Thyroid gland (tissue), 4 donors: ENCODE data around the gene KLHDC4. TPM values are rescaled to one million over a fixed set of nuclear protein-coding genes. Genes with fewer than 3 reads are reported as not detected.

Experiments used
- DNase-seq, 2 donors: peaks; one replicate each; pipeline ENCODE4 v3.0.0-alpha.2; 2019
- H3K27ac ChIP-seq, 3 donors: fragments of 200-600 bp; sonication (generic); 1 replicate in 2 of 3; 2 replicates in 1 of 3; pipeline ENCODE4 v1.5.1; 2016 to 2019; ENCODE audit warnings: mild to moderate bottlenecking in 1 of 3, moderate library complexity in 1 of 3
- H3K27me3 ChIP-seq: fragments of 200-600 bp; sonication (generic); one replicate; pipeline ENCODE4 v1.5.1; 2019
- H3K36me3 ChIP-seq, 2 donors: fragments of 200-600 bp; sonication (generic); one replicate each; pipeline ENCODE4 v1.5.1; 2016 to 2019
- H3K4me1 ChIP-seq, 2 donors: fragments of 200-600 bp; sonication (generic); one replicate each; pipeline ENCODE4 v1.5.1; 2017 to 2019
- H3K4me3 ChIP-seq, 3 donors: fragments of 200-600 bp; sonication (generic); replicated peaks in 1 of 3; 1 replicate in 2 of 3; 2 replicates in 1 of 3; pipeline ENCODE4 v1.5.1; 2016; ENCODE audit warnings: mild to moderate bottlenecking in 1 of 3
- H3K9me3 ChIP-seq: fragments of 200-600 bp; sonication (generic); one replicate; pipeline ENCODE4 v1.5.1; 2017
- POLR2A ChIP-seq, 2 donors: fragments of 450-650 bp; IDR thresholded peaks; one replicate each; pipeline ENCODE4 v1.6.1; 2017; ENCODE audit warnings: antibody characterized with exemption in 2 of 2, mild to moderate bottlenecking in 2 of 2, moderate library complexity in 1 of 2
- WGBS, 2 donors: methylation state at CpG; one replicate each; pipeline ENCODE4 v1.1.5; 2017; 5-methylcytosine and 5-hydroxymethylcytosine counted together
- intact Hi-C: fragments of 100-400 bp; cut with DNase I; formaldehyde crosslinking; loops from one replicate; pipeline ENCODE4 v1.15.1; 2023
- total RNA-seq, 4 donors: library from RNA; depleted of rRNA; stranded (reverse); fragments of >200 nt; gene quantifications; one replicate each; pipeline ENCODE4 v1.2.3, GENCODE V29; 2016
- TF ChIP-seq, protein P1 (sequence below), 6 experiments: fragments of 200-600 bp in 3 of 6; fragments of 450-650 bp in 3 of 6; sonication (generic) in 3 of 6; IDR thresholded peaks; one replicate each; pipeline ENCODE4 v1.5.1; 2016 to 2019; ENCODE audit warnings: antibody characterized with exemption in 6 of 6, mild to moderate bottlenecking in 2 of 6, inconsistent platforms in 1 of 6, moderate library complexity in 1 of 6

Gene KLHDC4
- total RNA-seq, 4 donors from 2014 or later, result 19.9 to 40.9 (median 30.3) TPM

DNA sequence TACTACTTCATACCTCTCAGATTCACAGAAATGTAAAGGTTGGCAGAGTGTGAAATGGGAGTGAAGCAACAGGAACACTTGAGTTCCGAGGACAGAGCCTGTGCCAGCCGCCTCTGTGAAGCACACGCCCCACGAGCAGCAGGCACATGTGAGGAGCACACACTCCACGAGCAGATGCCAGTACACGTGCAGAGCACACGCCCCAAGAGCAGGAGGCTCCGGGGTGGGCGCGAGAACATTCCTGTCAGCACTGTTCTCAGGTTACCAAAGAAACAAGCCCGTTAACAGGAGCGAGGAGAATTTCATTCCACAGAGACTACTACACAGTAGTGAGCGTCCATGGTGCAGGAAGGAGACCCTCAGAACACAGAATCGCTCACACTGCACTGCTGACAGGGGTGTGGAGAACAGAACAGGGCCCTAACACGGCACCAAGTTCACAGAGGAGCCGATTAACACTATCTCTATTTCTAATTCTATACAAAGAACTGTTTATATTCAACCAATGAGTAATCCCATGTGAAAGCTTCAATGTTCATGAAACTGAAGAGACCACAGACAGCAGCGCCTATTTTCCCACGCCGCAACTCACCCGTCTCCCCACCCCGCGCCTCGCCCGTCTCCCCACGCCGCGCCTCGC lies 40.1 kb downstream of the KLHDC4 start:
- peaks cover 5 to 19% of the 10 kb centered on the region in 2 donors for H3K4me1 ChIP-seq
- no peak overlapping the region for H3K4me3 ChIP-seq
- no peaks in the 10 kb centered on the region for H3K27me3 ChIP-seq
- intact Hi-C loops, result no loop called here
- no peaks in the 10 kb centered on the region for H3K9me3 ChIP-seq
- 77 to 81% methylated on average over 28 of the region's 28 CpGs for WGBS, 2 donors
- TF ChIP-seq, protein P1, sequence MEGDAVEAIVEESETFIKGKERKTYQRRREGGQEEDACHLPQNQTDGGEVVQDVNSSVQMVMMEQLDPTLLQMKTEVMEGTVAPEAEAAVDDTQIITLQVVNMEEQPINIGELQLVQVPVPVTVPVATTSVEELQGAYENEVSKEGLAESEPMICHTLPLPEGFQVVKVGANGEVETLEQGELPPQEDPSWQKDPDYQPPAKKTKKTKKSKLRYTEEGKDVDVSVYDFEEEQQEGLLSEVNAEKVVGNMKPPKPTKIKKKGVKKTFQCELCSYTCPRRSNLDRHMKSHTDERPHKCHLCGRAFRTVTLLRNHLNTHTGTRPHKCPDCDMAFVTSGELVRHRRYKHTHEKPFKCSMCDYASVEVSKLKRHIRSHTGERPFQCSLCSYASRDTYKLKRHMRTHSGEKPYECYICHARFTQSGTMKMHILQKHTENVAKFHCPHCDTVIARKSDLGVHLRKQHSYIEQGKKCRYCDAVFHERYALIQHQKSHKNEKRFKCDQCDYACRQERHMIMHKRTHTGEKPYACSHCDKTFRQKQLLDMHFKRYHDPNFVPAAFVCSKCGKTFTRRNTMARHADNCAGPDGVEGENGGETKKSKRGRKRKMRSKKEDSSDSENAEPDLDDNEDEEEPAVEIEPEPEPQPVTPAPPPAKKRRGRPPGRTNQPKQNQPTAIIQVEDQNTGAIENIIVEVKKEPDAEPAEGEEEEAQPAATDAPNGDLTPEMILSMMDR (IDR thresholded peaks at IDR 0.05), result no peak
- TF ChIP-seq POLR2A (IDR thresholded peaks at IDR 0.05), result no peak
- H3K27ac ChIP-seq, result no peak overlapping the region
- DNase-seq, result peak; percentile 55 to 56
- peaks cover 0 to 5% of the 10 kb centered on the region in 2 donors for H3K36me3 ChIP-seq

DNA sequence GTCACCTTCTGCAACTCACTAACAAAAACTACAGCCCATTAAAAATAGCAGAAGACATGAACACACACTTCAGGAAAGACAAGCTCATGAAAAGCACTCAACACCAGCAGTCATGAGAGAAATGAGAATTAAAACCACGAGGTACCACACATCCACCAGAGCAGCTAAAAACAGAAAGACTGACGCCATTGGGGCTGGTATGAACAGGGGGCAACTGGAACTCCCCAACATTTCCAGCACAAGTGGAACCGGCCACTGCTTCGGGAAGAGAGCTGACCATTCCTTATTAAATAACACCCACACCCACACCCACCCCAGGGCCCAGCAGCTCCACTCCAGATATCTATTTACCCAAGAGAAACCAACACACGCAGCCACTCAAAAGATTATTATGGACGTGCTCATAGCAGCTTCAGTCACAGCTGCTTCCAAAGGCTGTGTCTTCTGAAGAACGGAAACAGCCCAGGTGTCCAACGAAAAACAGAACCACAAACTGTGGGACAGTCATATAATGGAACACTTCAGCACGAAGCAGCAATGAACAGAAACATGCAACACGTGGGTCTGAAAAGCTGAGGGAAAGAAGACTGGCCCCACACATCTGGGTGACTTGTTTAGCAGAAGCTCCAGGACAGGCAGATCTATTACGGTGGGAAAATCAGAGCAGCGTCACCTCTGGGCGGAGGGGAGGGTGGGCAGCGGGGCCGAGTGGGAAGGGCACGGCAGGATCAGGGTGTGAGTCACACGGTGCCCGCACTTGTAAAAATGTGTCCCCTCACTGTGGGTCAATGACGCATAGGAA lies 41.1 kb downstream of the KLHDC4 start:
- H3K36me3 ChIP-seq, result peaks cover 2 to 4% of the 10 kb centered on the region in 2 donors
- no peak overlapping the region for H3K27ac ChIP-seq

GRCh38 chr16:87723226-87723623 lies 42.6 kb downstream of the KLHDC4 start:
- TF ChIP-seq POLR2A (IDR thresholded peaks at IDR 0.05), result peak in 1 of 2 donors; percentile 3
- TF ChIP-seq, protein P1 (IDR thresholded peaks at IDR 0.05), result no peak
- H3K4me3 ChIP-seq, result no peak overlapping the region
- H3K27me3 ChIP-seq, result no peaks in the 10 kb centered on the region
- H3K27ac ChIP-seq, result peak overlapping the region in 1 of 3 donors; percentile 43
- intact Hi-C loops, result no loop called here
- peak; percentile 96 to 97 for DNase-seq
- H3K9me3 ChIP-seq, result no peaks in the 10 kb centered on the region
- H3K36me3 ChIP-seq, result peaks cover 0 to 2% of the 10 kb centered on the region in 2 donors
- peaks cover 5 to 19% of the 10 kb centered on the region in 2 donors for H3K4me1 ChIP-seq
- 10 to 24% methylated on average over 9 to 12 of the region's 12 CpGs for WGBS, 2 donors

More for the DNA sequence above, 41.1 kb downstream of the KLHDC4 start:
- intact Hi-C loops, result no loop called here
- Histone ChIP-seq H3K4me3 (no peak overlapping the region), H3K9me3 (no peaks in the 10 kb centered on the region), H3K4me1 (peaks cover 5 to 19% of the 10 kb centered on the region in 2 donors), H3K27me3 (no peaks in the 10 kb centered on the region)
- TF ChIP-seq, protein P1 (IDR thresholded peaks at IDR 0.05), result no peak
- TF ChIP-seq POLR2A (IDR thresholded peaks at IDR 0.05), result no peak
- whole genome bisulfite sequencing, 2 donors, result 89 to 93% methylated on average over 19 of the region's 19 CpGs
- no peak for DNase-seq

DNA sequence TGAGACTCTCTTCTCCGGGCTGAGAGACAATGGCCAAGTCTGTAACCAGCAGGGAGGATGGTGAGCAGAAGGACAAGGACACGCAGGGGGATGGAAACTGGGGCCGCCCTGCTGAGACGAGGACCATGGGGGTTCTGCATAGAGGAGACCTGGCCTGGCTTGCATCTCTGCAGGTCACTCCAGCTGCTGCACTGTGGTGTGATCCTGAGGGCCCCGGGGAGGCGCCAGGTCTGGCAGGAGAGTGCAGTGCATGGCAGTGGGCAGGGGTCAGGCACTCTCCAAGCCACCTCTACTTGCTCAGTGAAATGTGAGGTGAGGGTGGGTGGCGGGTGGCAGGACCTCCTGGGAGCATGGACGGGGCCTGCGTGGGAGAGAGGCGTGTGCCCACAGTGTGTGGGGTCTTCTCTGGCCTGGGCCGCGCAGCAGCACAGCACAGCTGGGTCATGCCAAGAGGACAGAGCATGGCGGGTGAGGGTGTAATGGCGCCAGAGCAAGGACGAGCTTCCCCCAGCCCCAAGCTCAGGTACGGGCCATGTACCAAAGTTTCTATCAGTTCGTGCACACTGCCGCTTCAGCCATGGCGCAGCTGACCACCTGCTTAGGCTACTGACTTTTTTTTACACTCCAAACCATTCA lies 43.1 kb downstream of the KLHDC4 start:
- no peaks in the 10 kb centered on the region for H3K9me3 ChIP-seq
- peak overlapping the region in 1 of 3 donors; percentile 43 for H3K27ac ChIP-seq
- H3K4me1 ChIP-seq, result peaks cover 5 to 19% of the 10 kb centered on the region in 2 donors
- H3K27me3 ChIP-seq, result no peaks in the 10 kb centered on the region
- no peak overlapping the region for H3K4me3 ChIP-seq
- WGBS, 2 donors, result 86 to 91% methylated on average over 15 to 19 of the region's 19 CpGs
- peaks cover 0 to 2% of the 10 kb centered on the region in 2 donors for H3K36me3 ChIP-seq
- intact Hi-C loops, result no loop called here
- DNase-seq, result no peak
- no peak for TF ChIP-seq POLR2A (IDR thresholded peaks at IDR 0.05)
- TF ChIP-seq, protein P1 (IDR thresholded peaks at IDR 0.05), result no peak
